Measurements from ENCODE around the gene CCDC57. TPM values are rescaled to one million over a fixed set of nuclear protein-coding genes. Genes with fewer than 3 reads are reported as not detected.

CCDC57 gene
- total and polyA plus RNA-seq, 4 donors = 5.4 to 19.1 (median 11.7) TPM

- no peak for TF ChIP-seq REST (IDR thresholded peaks at IDR 0.05)
- TF ChIP-seq, protein P1, sequence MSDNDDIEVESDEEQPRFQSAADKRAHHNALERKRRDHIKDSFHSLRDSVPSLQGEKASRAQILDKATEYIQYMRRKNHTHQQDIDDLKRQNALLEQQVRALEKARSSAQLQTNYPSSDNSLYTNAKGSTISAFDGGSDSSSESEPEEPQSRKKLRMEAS (IDR thresholded peaks at IDR 0.05) = no peak
- TF ChIP-seq JUND (IDR thresholded peaks at IDR 0.05) = no peak
These were observed 128.1 kb downstream of the CCDC57 start (continued) for GRCh38 chr17:82084373-82085030.

GRCh38 chr17:82083533-82084359 is 128.9 kb downstream of the CCDC57 start:
- no peaks in the 10 kb centered on the region for H3K9me3 ChIP-seq (ENCODE audit: control insufficient read depth in 4 of 4, low read length in 3 of 4)
- H3K27ac ChIP-seq (ENCODE audit: low read depth in 1 of 2, low read length in 2 of 2) = peak overlapping the region in 1 of 2 donors; percentile 28
- peaks cover 0 to 15% (median 7%) of the 10 kb centered on the region in 4 donors for H3K4me1 ChIP-seq (ENCODE audit: control insufficient read depth in 4 of 4, insufficient read depth in 4 of 4, low read length in 3 of 4)
- peaks cover 45 to 82% (median 67%) of the 10 kb centered on the region in 4 donors for H3K36me3 ChIP-seq (ENCODE audit: control insufficient read depth in 4 of 4, insufficient read depth in 3 of 4, low read depth in 1 of 4, low read length in 3 of 4)
- WGBS = 85% methylated on average over 55 of the region's 55 CpGs
- no peaks in the 10 kb centered on the region for H3K27me3 ChIP-seq (ENCODE audit: control insufficient read depth in 4 of 4, insufficient read depth in 4 of 4, low read length in 3 of 4)
- DNase-seq (ENCODE audit: low spot score) = no peak
- no peak for TF ChIP-seq EGR1 (IDR thresholded peaks at IDR 0.05; ENCODE audit: low read depth in 2 of 2)
- TF ChIP-seq RXRA (IDR thresholded peaks at IDR 0.05) = no peak
- TF ChIP-seq, protein P1 (IDR thresholded peaks at IDR 0.05) = no peak
- TF ChIP-seq FOXA1 (IDR thresholded peaks at IDR 0.05) = no peak
- no peak for TF ChIP-seq HNF4G (IDR thresholded peaks at IDR 0.05)
- no peak for TF ChIP-seq JUND (IDR thresholded peaks at IDR 0.05)
- no peak for TF ChIP-seq ZBTB33 (IDR thresholded peaks at IDR 0.05)
- H3K9ac ChIP-seq (ENCODE audit: low read depth in 1 of 2, low read length in 2 of 2) = no peak overlapping the region
- no peak overlapping the region for H3K4me3 ChIP-seq (ENCODE audit: low read depth in 1 of 3, low read length in 3 of 3)

DNA sequence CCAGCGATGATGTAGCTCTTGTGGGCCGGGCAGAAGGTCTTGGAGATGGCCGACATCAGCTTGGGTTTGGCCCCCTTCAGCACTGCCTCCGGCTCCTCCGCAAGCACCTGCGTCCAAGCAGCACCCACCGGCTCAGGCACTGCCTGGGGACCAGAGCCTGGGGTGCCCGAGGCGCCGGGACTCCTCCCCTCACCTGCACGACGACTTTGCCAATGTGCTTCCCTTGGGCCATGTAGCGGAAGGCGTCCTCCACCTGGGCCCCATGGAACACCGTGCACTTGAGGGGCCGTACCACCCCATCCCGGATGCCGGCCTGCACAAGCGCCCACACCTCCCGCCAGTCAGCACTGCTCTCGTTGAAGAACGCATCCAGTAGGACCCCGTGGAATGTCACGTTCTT is 129.6 kb downstream of the CCDC57 start:
- Histone ChIP-seq H3K4me3 (ENCODE audit: low read depth in 1 of 3, low read length in 3 of 3) (no peak overlapping the region), H3K4me1 (ENCODE audit: control insufficient read depth in 4 of 4, insufficient read depth in 4 of 4, low read length in 3 of 4) (peaks cover 0 to 15% (median 4%) of the 10 kb centered on the region in 4 donors), H3K27ac (ENCODE audit: low read depth in 1 of 2, low read length in 2 of 2) (no peak overlapping the region), H3K36me3 (ENCODE audit: control insufficient read depth in 4 of 4, insufficient read depth in 3 of 4, low read depth in 1 of 4, low read length in 3 of 4) (peaks cover 37 to 76% (median 63%) of the 10 kb centered on the region in 4 donors), H3K9ac (ENCODE audit: low read depth in 1 of 2, low read length in 2 of 2) (no peak overlapping the region), H3K27me3 (ENCODE audit: control insufficient read depth in 4 of 4, insufficient read depth in 4 of 4, low read length in 3 of 4) (no peaks in the 10 kb centered on the region), H3K9me3 (ENCODE audit: control insufficient read depth in 4 of 4, low read length in 3 of 4) (no peaks in the 10 kb centered on the region)
- WGBS = 95% methylated on average over 24 of the region's 24 CpGs
- no peak for DNase-seq (ENCODE audit: low spot score)
- no peak for TF ChIP-seq GABPA (IDR thresholded peaks at IDR 0.05 in 1 of 2, conservative IDR thresholded peaks at IDR 0.05 in 1 of 2)
- no peak for TF ChIP-seq ZBTB33 (IDR thresholded peaks at IDR 0.05)
- TF ChIP-seq, protein P1 (IDR thresholded peaks at IDR 0.05) = no peak
- no peak for TF ChIP-seq JUND (IDR thresholded peaks at IDR 0.05)
- TF ChIP-seq YY1 (IDR thresholded peaks at IDR 0.05) = no peak
- no peak for TF ChIP-seq RAD21 (IDR thresholded peaks at IDR 0.05)
- no peak for TF ChIP-seq HNF4G (IDR thresholded peaks at IDR 0.05)
- TF ChIP-seq FOXA1 (IDR thresholded peaks at IDR 0.05) = no peak
- no peak for TF ChIP-seq HNF4A (conservative IDR thresholded peaks at IDR 0.05)
- no peak for TF ChIP-seq SP1 (IDR thresholded peaks at IDR 0.05)
- no peak for TF ChIP-seq TAF1 (conservative IDR thresholded peaks at IDR 0.05)
- TF ChIP-seq, protein P2, sequence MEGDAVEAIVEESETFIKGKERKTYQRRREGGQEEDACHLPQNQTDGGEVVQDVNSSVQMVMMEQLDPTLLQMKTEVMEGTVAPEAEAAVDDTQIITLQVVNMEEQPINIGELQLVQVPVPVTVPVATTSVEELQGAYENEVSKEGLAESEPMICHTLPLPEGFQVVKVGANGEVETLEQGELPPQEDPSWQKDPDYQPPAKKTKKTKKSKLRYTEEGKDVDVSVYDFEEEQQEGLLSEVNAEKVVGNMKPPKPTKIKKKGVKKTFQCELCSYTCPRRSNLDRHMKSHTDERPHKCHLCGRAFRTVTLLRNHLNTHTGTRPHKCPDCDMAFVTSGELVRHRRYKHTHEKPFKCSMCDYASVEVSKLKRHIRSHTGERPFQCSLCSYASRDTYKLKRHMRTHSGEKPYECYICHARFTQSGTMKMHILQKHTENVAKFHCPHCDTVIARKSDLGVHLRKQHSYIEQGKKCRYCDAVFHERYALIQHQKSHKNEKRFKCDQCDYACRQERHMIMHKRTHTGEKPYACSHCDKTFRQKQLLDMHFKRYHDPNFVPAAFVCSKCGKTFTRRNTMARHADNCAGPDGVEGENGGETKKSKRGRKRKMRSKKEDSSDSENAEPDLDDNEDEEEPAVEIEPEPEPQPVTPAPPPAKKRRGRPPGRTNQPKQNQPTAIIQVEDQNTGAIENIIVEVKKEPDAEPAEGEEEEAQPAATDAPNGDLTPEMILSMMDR (IDR thresholded peaks at IDR 0.05; ENCODE audit: low read depth, low read length, missing input control) = no peak

All from liver (tissue), 9 donors.